GM18526 (cell line): ENCODE data around the gene PTPRN2.

Experiments used
- POLR2A ChIP-seq: IDR thresholded peaks from 3 replicates; pipeline ENCODE4 v1.6.1; 2011; ENCODE audit not compliant: insufficient read length; ENCODE audit errors: extremely low read depth

The PTPRN2 gene

DNA sequence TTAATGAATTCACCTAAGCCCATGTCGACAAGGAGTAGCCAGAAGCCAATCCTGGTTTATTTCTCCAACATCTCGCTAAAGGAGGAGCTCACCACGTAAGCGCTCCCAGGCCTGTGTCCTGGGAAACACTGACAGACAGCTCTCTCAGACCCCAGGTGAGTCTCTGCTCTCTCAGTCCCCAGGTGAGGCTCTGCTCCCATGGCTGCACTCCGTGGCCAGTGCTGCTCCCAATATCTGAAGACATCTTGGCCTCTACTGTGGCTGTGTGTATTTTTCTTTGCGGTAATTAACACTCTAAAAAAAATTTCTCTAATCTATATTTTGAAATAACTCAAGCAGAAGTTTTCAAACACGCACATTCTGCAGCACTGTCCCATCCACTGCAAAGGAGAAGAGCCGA, 564.5 kb downstream of the PTPRN2 start:
- no peak for TF ChIP-seq POLR2A

DNA sequence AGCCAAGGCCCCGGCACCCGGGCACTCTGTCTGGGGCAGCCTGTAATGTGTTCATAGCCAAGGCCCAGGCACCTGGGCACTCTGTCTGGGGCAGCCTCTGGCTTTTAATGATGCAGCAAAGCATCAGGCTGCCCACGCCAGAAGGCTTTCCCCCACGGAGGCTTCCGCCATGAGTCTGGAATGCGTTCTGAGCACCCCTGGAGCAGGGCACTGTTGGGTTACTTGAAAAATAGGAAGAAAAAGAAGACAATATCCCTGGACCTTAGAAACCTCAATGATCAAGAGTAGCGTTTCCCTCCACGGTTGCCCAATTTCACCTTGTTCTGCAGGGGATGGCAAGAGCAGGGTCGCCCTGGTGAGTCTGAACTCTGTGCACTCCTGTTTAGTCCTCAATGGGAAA, 565.0 kb downstream of the PTPRN2 start:
- no peak for TF ChIP-seq POLR2A

DNA sequence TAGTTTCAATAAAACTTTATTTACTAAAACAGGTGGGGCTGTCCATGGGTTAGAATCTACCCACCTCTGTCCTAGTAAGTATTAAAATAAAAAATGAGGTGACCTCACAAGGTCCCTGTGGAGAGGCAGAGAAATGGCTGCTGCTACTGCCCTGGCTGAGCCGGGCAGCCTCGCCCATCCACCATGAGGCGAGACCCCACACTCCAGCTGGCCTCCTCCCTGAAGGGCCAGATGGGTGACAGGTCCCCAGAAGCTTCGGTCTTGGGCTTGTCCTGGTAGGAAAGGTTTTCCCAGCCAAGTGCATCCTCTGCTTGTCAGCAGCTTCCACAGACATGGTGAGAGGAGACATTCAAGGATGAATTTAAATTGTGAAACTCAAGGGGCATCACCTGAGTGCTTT, 565.8 kb downstream of the PTPRN2 start:
- TF ChIP-seq POLR2A: no peak

DNA sequence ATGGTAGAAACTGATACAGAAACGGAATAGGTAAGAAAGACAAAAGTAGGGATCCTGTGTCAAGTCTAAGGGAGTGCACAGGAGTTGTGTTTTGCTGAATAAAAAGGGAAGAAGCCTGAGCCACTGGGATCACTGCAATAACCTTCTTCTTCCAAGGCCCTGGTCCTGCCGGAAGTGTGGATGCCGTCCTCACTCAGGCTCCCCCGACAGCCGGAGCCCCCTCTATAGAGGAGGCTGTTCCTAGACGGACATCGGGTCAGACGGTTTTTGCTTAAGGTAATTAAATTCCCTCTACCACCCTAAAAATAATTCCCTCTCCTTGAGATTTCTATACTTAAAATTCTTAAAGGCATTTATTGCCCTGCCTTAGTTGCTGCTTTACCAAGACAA, 566.9 kb downstream of the PTPRN2 start:
- TF ChIP-seq POLR2A: no peak

DNA sequence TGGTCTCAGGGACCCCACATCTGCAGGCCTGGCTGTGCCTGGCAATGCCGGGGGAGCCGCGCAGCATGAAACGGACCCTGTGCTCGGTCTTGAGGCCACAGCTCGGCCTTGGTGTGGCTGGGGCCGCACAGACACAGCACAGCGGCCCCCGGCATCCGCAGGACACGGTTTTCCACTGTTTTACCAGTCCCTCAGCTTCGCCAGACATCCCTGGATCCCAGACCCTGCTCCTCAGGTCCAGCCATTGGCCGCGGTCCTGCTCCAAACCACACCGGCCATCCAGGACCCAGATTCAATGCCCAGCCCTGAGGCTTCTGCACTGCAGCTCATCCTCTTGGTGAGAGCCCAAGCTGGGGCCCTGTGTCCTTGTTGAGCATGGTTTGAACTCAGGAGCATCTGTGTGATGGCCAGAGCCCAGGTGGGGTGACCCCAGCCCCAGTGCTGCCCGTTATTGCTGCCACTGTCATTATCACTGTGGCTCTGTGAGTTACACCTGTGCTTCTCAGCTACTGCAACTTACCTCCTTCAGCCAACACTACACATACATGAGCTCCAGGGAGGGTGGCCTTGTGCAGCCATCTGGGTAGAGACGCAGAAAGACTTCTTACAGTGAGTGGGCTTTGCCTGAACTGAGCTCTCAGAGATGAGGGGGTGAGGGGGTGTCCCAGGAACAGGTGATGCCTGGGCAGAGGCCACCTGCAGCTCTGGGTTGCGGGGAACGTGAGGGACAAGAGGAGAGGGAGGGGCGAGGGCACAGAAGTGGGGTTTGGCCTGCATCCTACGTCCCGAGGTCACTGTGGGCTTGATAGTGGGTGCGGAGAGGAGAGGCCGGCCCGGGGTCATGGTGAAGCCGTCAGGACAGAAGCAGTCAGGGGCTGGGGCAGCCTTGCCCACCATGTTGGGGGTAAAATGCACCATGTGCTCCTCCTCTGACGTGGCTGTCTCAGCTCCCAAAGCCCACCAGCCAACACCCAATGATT, 567.6 kb downstream of the PTPRN2 start:
- TF ChIP-seq POLR2A: no peak

DNA sequence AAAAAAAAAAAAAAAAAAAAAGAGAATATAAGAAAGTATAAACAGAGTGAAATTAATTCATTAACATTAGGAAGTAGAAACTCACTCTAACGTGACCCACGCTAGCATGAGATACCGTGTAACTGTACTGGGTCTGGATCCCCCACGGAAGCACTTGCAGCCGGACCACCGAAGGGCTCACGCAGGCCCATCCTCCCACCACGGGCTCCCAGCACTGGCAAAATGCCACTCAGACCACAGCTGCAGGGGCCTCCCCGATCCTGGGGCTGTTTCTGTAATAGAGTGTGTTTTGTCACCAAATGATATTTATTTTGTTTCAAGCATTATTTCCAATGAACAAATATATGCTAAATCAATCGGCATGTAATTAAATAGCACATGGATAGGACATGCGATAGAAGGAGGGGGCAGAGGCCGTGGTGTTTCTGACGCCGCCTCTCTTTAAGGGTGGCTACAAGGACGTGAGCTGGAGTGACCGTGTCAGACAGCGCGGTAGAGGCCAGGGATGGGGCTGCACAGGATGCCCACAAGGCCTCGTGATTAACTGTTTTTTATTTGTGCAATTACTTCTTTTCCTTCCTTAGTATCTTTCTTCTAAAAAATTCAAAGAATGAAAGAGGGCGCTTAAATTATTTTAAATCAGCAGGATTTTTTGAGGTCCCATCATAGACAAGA, 568.5 kb downstream of the PTPRN2 start:
- TF ChIP-seq POLR2A: no peak

DNA sequence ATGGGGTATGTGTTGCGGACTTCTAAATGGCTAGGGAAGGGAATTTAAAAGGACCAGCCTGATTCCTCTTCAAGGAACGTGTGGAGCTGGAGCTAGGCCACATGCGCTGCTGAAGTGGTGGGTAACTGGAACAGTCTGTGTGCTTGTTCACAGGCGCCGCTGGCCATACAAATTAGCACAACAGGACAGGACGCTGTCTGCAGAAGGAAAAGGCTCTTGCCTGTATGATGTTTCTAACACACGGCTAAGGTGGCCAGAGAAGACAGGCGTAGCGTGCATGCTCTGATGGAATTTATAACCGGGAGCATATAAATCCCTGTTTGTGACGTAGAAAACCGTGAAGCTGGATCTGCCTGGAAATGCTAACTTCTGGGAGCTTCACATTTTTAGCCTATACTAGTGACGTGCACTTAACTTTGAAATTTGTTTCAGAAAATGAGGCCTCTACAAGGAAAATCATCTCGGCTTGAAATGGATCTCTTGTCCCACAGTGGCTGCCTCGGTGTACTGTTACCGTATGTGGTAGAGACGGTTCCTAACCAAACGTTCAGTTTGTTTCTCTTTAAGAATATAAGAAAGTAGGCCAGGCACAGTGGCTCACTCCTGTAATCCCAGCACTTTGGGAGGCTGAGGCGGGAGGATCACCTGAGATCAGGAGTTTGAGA, 569.4 kb downstream of the PTPRN2 start:
- no peak for TF ChIP-seq POLR2A

DNA sequence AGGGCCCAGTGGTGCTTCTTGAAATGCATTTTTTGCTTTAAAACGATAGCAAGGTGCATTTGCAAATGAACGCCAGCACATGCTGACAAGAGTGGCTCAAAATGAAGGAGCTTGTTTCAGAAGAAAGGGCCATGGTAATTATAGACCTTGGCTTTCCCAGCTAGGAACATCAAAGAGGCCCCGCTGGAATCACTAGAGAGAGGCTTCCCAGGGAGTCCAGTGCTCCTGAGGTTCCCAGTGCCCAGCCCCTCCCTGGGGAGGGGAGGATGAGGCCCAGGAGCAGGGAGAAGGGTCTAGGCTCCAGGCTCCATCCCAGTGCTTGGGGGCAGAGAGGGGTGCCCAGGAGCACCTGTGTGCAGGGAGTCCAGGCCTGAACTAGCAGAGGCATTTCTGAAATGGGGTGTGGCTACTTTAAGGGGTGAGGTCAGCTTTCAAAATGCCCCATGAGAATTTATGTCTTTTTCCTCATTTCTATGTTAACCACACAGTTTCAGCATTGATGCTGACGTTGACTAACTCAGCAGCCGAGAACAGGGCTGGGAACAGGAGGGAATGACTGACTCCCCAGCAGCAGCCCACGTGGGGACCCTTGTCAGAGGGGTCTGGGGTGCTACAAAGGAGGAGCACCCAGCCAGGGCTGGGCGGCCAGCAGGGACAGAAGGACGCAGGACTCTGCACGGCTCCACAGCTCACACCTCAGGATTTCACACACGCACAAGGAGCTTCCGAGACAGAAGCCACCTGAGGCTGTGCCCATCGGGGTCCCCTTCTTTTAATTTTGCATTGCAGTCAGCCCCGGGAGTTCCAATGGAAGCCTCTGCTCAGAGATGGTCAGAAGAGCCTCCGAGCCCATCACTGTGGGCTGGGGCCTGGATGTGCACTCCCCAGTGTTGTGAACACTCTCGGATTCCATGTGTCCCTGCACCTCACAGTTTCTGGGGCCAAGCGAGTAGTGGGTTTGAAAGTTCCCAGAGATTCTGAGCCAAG, 570.2 kb downstream of the PTPRN2 start:
- TF ChIP-seq POLR2A: no peak

DNA sequence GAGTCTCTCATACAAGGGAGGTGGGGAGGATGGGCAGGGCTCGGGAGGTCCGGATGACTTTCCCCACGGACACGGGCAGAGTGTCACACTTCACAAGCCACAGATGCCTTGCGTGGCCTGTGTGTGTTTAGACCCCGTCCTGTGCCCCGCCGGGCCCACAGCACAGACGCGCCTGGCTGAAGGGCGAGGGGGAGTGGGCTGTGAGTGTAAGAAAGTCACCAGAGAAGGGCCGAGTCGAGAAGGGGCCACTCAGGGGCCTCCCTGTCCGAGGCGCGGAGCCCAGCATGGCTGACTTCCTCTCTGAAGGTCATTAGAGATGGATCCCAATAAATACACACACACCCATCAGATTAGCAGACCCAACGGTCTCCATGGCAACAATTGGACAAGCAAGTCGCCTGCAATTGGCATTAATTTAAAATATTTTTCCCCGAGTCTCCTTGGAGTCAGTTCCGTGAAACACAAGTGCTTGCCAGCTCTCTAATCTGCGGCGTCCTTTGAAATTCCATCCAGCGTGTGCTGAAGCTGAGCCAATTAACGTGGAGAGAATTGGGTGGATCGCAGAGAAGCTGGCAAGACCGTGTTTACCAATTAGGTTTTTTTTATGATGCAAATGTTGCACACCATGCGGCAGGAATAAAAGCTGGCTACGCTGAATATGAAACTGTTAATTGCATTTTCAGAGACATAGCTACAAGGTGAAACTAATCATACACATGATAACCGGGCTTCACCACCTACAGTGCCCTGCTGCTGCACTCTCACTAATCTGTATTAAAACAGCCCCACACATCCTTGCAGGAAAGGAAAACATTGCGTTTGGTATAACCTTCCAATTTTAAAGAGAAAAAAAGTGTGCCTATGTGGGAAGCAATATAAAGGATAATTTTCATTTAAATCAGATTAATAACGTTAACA, 571.2 kb downstream of the PTPRN2 start:
- TF ChIP-seq POLR2A: no peak

DNA sequence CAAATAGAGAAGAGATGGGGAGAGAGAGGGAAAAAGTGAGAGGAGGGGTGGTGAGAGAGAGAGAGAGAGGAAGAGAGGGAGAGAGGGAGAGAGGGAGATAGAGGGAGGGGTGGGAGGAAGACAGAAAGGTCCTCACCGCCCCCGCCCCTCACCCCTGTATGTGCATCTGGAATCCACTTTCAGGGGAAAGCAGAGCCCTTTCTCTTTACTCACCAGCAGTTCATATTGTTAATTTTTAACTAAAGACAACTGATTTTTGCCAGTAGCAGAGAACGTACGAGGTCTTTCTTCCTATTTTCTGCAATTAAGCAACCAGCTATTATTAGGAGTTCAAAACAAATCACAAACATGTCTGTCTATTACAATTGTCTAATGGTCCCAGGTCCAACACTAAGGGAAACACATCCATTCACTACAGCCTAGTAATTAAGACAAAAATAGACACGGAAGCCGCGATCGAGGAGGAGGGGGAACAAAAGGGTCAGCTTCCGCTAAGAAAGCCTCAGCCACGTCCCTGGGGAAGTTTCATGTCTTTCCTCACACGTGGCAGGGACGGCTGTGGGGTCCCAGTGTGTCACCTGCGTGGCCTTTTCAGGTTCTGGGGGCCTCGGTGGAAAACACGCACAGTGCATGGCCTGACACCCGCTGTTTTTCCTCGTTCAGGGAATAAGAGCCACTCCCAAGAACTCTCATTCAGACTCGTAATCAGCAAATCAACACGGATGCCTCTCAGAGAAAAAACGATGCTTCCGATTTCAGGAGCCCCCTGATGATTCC, 572.0 kb downstream of the PTPRN2 start:
- no peak for TF ChIP-seq POLR2A

DNA sequence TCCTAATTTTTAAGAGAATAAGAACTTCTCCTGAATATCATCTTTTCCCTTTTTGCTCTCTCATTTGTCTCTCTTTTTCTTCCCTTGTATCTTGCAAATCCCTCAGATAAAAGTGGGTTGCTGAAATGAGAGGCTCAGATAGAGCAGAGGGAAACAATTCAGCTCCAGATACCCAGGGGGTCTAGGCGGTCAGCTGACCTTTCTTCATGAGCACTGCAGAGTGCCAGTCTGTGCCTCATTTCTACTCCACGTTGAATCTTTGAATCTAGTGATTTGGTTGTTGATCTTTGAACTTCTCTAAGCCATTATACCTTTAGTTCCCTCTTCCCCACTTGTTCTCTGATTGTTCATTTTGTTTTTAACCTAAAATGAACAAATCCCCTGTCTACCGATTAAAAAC, 572.6 kb downstream of the PTPRN2 start:
- no peak for TF ChIP-seq POLR2A

DNA sequence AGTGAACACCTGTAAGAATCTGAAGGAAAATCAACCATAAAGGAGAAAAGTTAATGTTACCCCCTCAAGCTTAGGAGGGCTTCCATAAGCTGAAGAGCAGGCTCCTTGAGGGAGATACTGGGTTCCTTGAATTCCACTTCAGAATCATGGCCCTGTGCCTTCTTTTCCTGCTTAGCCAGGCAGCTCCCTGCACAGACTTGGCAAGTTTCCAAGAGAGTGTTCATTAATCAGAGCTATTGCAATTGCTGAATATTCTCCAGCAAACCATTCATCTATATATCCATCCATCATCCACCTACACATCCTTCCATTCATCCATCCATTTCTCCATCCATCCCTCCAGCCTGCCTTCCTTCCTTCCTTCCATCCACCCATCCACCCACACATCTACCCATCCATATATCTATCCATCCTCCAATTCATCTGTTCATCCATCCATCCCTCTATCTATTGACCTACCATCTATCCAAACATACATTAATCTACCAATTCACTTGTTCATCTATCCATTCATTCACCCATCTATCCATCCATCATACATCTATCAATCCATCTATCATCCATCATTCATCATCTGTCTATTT, 574.4 kb downstream of the PTPRN2 start:
- TF ChIP-seq POLR2A: no peak

DNA sequence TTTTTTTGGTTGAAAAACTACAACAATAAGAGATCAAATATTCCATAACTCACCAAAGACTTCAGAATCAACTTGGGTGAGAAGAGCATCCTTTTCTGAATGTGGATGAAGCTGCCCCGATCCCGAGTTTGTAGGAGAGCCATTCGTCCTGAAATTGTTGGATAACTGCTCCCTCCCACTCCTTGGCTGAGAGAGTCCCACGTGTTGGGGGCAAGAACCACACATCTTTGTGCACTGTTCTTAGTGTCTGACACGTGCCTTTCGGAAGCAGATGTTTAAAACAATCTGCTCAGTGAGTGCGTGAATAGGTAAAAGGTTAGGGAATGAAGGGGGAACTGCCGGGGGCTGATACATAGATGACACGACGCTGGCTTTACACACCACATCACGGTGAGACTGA, 575.7 kb downstream of the PTPRN2 start:
- no peak for TF ChIP-seq POLR2A
